GM18873 (cell line): ENCODE measurements around the gene SAP30L.

Experiments used
- ATAC-seq: cut with Tn5 transposase; IDR thresholded peaks from one replicate; pipeline ENCODE4 v1.9.1; 2021; ENCODE audit warnings: mild to moderate bottlenecking, moderate library complexity, moderate number of reproducible peaks; ENCODE audit not compliant: unreplicated experiment, low FRiP score

The SAP30L gene

DNA sequence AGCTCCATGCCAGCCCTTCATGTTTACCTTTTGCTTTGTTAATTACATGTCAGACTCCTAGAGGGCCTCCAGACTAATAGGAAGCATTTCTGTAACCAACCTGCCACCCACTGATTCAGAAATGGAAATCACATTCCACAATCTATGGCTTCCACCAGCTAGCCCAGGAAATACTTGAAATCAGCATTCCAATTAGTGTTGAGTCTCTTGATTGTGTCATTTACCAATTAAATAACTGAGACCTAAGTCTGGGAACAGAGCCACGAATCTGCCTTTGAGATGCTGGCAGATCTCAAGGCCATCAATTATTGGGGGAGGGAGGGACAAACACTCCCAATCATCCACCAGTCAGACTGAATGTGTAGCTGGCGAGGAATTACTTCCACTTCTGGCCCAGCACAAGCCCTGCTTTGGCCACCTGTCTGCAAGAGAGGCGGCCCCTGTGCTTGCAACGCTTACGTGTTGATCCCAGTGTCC, 27.4 kb upstream of the SAP30L start:
- no peak for ATAC-seq

DNA sequence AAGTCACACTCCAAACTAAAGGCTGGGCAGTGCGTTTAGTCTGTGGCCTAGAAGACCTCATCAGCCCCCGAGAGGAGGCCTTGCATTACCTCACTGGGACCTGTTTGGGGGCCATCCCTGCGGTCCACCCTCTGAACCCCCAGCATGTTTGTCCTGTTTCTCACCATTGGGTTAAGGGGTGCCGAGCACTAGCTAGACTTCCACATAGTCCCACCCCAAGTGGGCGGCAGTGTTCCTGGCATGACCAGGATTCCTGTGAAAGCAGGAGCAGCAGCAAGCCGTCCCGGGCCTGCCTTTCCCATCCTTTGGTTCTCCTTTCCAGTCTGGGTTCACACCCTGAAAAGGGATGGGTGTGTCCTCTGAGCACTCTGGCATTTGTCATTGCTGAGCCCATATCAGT, 26.6 kb upstream of the SAP30L start:
- ATAC-seq: no peak

DNA sequence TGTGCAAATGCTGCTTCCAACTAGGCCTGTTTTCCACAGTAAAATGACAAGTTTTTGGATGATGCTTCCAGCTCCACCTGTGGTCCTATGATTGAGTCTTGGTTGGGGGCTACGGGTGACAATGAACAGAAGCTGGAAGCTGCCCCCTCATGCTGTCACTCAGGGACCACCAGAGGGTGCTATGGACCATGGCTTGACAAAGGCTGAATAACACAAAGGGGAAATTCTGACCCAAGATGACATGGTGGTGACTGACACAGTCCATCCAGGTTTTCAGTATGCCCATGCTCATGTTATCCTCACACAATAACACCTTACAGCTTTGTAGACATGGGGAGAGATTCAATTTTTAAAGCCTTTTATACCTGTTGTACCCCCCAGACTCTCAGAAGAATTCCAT, 23.9 kb upstream of the SAP30L start:
- ATAC-seq: no peak

DNA sequence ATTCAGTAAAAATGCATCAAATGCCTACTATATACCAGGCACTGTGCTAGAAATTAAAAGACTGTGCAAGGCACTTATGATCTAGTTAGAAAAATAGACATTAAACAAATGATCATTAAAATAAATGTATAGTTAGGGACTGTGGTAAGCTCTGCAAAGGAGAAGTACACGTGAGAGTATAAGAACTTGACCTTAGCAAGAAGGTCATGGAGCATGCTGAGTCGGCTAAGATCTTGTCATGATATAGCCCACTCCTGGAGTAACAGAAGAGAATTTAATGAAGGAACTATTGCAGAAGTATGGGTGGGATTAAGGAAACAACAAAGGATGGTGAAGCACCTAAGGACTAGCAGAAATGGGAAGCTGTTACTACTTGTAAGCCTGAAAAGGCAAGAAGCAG, 23.5 kb upstream of the SAP30L start:
- no peak for ATAC-seq

DNA sequence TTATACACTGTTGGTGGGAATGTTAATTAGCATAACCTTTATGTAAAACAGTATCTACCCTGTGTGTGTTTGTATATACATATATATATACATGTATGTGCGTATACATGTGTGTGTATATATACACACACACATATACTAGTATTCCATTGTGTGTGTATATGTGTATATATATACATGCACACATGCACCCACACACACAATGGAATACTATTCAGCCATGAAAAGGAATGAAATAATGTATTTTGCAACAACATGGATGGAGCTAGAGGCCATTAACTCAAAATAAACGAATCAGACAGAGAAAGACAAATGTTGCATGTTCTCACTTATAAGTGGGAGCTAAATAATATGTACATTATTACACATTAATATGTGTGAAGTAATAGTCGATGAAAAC, 17.6 kb upstream of the SAP30L start:
- ATAC-seq: no peak

DNA sequence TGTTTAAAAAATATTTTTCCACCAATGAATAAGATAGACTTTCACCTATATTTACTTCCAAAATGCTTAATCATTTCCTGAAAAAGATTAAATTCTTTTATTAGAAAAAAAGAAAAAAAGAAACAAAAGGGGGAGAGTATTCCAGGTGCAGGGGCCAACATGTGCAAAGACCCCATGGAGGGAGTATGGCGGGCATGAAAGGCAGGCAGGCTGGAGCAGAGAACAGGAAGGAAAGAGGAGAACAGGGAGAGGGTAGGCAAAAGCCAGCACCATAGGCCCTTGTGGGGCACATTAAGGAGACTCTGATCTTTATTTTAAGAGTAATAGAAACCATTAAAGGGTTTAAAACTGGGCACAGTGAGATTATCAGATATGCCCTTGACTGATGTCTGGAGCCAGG, 16.5 kb upstream of the SAP30L start:
- ATAC-seq: no peak

DNA sequence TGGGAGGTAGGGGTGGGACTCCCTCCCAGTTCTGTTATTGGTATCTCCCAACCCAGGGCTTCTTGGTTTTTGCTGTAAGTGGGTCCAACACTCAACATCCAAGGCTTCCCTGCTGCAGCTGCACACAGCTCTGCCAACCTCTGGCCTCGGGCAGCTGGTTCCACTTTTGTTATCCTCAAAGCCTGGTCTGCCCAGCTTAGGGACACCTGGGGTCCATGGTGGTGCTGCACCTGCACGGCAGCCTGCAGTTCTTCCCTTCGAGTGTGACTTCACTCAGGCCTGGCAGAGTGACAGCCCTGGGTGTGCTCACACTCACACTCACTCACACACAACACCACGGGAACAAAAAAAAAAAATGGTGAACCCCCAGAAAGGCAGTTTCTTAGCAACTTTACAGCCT, 15.3 kb upstream of the SAP30L start:
- ATAC-seq: no peak

DNA sequence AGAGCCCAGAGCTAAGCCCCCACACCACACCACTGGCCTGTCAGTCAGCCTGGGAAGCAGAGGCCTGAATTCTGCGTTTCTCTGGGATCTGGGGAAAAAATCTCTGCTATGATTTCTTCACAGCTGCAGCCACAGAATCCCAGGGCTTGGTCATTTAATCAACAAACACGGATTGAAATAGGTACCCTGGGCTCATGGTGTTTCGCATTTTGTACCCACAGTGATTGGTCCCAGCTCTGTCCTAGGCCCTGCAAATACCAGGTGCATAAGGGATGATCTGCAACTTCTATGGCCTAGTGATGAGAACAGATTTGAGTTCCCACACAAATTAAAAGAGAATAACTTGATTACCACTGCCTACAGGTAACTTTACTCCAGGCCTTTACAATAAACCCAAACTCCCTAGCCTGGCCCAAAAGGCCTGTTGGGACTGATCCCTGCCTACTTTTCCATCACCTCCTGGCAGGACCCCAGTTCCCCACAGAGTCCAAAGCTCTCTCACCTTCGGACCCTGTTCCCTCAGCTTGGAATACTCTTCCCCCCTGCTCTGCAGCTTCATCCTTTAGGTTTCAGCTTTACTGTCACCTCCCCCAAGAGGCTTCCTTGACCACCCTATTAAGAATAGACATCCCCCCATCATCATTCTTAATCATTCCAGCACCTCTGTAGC, 14.7 kb upstream of the SAP30L start:
- no peak for ATAC-seq

DNA sequence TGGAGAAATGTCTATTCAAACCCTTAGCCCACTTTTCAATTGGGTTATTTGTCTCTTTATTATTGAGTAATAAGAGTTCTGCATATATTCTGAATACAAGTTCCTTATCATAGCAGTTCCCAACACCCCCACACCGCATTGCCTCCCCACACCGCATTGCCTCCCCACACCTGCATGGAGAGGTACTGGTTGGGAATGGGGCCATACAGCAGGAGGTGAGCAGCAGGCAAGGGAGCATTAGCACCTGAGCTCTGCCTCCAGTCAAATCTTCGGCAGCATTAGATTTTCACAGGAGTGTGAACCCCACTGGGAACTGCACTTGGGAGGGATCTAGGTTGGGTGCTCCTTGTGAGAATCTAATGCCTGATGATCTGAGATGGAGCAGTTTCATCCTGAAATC, 10.6 kb upstream of the SAP30L start:
- no peak for ATAC-seq

DNA sequence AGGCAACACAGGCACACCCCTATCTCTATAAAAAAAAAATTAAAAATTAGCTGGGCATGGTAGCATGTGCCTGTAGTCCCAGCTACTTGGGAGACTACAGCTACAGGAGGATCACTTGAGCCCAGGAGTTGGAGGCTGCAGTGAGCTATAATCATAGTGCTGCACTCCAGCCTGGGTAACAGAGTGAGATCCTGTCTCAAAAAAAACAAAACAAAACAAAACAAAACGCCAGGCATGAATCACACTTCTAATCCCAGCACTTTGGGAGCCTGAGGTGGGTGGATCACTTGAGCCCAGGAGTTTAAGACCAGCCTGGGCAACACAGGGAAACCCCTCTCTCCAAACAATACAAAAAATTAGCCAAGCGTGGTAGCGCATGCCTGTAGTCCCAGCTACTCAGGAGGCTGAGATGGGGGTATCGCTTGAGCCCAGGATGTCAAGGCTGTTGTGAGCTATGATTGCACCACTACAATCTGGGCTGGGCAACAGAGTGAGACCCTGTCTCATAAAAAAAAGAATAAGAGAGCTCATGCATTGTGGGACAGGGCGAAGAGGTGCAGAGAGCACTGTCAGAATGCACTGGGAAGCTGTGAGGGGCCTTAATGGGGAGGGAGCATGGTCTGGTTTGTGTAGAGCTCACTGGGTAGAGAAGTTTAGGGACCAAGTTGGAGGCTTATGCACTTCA, 8.4 kb upstream of the SAP30L start:
- no peak for ATAC-seq

DNA sequence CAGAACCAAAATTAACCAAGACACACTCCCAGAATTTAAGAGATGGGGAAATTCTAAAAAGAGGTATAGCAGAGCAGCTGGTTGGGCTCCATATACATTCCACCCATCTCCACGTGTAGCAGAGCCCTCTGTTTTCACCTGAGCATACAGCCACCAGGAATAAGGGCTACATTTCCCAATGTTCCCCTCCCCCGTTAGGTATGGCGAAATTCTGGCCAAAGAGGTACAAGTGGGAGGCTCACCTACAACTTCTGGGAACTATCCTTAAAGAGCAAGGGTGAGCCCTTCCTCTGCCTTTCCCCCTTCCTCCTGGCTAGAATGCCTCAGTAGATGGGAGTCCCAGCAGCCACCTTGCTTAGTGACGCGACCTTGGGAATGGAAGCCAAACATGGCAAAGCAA, 5.3 kb upstream of the SAP30L start:
- no peak for ATAC-seq

DNA sequence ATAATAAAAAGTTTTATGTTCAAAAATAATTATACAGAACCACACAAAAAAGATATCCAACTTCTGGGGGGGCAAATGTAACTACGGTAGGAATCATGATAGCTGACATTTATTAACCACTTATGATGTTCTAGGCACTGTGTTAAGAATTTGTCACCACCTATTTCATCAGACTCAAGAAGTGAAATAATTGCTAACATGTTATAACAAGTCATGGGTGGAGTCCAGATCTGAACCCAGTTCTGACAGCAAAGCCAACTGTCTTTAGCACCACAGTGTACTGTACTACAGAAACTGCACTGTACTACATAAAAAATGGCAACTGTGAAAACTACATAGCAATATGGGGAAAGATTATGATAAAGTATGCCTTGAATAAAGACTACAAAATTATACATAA, 3.0 kb upstream of the SAP30L start:
- no peak for ATAC-seq

DNA sequence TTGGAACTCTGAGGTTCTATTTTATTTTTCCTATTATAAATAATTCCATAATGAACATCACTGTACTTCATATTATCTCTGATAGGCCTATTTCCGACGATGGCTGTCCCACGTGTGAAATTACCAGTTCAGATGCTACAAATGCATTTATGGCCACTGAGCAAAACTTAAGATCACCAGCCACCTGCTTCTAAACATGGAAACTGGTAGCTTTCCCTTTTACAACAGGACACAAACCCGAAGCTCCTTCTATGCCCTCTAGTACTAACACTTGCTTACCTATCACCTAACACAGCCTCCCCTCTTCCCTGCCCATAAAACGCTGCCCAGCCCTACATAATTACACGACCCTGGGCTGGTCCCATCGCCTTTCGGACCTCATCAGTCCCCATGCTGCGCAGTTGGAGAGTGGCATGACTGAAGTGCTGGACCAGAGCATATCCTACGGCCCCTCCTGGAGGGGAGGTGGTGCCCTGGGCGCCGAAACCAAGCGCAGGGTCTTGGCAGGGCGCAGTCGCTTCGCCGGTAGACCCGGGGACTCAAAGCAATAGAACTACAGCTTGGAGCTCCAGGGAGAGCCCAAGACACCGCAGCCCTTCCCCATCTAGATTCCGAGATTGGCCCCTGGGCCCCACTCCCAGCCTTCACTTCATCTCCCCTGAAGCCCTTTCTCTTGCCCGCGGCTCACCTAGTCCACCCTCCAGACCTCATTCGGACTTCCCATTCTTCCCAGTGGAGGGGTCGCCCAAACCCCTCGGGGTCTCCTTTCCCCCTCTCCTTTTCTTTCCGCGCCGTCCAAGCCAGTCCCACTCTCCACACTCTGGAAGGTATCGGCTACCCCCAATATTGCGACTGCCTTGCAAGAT, 1.0 kb upstream of the SAP30L start:
- no peak for ATAC-seq

DNA sequence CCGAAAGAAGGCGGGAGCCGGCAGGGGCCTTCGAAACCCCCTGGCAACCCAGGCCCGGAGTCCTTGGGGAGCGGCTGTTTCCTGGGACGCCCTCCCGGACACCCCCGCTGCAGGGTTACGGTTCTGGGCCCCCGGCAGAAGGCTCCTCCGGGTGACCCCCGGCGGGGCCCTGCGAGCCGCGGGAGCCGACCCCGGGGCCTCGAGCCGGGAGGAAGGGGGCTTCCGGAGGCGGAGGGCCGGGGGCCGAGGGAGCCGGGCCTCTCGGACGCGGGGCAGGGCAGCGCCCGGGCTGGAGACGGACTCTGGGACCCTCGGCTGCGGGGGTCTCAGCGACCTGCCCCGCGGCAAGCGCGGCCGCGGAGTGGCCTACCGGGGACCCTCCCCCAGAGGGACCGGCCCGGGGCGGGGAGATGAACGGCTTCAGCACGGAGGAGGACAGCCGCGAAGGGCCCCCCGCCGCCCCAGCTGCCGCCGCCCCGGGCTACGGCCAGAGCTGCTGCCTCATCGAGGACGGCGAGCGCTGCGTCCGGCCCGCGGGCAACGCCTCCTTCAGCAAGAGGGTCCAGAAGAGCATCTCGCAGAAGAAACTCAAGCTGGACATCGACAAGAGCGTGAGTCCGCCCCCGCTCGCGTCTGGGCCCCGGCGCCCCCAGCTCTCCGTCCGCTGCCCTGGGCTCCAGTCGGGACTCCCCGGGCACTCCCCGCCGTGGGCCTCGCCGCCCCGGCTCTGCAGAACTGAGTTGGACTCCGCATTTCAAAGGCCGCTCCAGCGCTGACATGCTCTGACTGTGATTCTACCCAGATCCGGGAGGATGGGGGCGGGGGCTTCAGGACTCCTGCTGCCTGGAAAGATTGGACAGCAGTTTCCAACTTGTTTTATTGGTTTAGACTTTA, 645 bp downstream of the SAP30L start:
- peak; percentile 8 for ATAC-seq

DNA sequence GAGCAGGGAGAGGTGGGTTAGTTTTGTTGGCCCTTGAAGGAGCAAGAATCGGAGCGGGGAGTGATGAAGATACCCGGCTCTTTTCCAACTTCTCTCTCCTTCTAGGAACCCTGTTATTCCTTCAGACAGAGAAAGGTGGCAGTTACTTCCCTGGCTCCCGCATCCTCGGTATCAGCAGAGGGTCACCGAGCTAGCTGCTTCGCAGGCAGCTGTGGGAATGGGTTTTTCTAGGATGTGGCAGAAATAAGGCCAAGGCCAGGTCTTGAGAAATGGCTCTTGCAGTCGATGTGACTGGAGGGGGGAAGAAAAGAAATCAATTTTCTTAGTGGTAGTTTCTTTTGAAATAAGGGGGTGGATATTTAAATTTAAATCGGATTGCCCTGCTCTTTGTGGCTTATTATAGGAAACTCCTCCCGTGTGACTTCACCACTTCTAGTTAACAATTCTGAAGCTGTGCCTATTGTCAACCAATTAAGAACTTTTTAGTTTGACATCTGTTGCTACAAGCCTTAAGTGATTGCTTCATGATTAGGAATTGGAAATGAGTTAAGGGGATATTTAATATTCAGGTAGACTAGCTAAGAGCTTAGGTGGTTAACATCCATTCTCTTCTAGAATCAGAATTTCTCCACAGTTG, 1.4 kb downstream of the SAP30L start:
- no peak for ATAC-seq

DNA sequence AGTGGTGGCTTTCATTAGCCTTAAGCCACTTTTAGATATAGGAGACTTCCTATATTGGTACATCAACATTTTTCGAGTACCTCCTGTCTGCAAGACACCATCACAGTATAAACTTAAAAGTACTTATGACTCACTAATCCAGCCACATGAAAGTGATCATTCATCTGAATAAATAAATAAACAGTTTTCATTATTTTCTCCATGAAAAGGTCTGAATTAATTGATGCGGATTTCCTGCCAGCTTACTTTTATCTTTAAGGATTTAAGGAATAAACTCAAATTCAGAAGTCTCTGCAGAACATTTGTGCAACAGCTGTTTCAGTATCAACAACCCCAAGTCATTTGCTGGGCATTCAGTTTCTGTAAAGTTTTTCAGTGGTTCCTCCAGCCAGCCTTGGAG, 4.0 kb downstream of the SAP30L start:
- no peak for ATAC-seq

DNA sequence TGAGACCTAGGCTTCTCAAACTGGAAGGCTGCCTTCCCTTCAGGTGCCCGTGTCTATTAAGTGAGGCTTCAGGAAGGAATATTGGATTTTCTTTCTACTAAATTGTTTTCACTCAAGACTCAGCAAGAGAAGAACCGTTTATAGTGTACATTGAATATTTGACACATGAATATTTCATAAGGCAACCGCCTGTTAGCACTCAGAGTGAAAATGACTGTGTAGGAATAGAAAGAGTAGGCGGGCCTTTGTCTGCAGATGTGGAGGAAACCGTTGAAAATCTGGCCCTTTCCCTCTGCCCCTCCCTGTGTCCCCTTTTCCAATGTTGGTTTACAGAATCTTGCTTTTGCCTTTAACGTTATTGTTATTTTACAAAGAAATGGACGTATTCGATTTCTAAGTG, 6.2 kb downstream of the SAP30L start:
- ATAC-seq: no peak

DNA sequence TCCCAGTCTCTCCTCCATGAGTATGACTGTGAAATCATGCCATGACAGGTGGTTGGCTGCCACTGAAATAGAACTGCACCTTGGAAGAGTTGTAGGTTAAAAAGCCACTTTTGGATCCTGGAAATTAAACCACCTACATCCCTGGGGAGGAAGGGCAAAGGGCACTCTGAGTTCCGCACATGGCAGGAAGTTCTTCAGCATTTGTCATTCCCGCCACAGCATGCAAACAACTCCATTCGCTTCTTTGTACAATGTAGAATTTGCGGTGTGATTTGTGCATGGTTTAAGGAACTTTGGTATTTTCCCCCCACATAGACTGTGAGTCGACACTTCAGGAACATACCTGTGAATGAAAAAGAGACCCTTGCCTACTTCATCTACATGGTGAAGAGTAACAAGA, 9.8 kb downstream of the SAP30L start:
- no peak for ATAC-seq

DNA sequence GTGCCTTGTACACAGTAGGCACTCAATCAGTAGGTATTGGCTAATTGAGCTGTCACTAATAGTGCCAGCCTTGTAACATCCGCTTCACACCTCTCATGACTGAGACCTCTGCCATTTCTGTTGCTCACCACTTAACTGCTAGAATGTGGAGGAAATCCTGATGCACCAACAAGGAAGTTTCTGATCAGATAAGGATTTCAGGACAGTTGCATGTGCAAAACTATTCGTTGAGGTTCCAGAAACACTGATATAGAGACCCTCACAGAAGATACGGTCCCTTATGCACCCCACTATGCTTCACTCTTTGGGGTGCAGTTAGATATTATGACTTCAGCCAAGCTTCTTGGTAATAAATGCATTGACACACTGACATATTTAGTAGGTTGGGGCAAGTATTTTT, 10.7 kb downstream of the SAP30L start:
- no peak for ATAC-seq

DNA sequence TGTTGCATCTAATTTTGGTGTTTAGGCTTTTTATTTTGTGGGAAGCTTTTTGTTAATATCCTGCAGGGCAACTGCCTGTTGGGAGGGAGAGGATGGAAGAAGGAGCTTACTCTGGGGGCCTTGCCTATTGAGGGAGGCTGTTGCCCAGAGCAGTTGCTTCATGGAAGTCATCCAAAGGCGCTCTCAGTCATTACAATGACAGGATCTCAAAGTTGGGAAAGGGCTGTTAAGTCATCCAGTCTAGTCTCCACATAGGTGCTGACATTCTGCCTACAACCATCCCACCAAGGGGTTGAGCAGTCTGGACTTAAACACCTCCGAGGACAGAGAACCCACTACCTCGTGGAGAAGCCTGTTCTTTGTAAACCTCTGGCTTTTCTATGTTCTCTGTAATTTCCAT, 13.2 kb downstream of the SAP30L start:
- no peak for ATAC-seq
